ENCODE measurements around the gene TOMM7.

The TOMM7 gene

DNA sequence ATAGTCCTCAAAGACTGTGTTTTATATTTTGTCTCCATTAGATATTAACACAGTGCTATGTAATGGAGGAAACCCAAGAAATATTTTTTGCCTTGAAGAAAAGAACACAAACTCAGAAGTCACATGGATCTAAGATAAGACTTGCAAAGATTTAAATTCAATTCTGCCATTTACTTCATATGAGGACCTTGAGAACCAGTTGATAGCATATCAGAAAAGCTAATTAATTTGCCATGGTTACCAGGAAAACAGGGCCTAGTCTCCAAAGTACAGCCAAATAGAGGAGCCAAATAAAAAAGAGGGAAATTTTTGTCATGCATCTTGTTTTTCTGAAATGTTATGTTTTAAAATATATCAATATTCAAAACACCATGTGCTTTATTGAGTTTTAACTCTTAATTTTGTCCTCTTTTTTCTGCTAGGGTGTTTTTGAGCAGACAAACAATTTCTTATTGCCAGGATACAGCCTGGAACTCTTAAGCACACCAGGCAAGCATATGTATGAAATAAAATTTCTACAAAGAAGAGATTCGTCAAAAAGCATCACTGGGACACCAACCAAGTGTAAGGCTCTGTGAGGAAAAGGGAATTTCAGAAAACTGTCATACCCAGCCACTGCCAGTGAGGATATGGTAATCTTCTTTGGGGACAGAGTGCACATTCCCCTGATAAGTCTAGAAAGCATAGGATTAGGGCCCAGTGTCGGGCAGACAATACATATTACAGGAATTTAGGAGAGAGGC lies 10.6 kb upstream of the TOMM7 start:
- Histone ChIP-seq H3K4me3 (ENCODE audit: low read length) (no peak overlapping the region), H3K27ac (ENCODE audit: low read depth, low read length) (no peak overlapping the region), H3K9ac (ENCODE audit: low read length) (no peak overlapping the region), H3K4me1 (ENCODE audit: control insufficient read depth, insufficient read depth, low read length) (peaks cover 2% of the 10 kb centered on the region), H3K36me3 (ENCODE audit: control insufficient read depth, insufficient read depth, low read length) (no peaks in the 10 kb centered on the region), H3K27me3 (ENCODE audit: control insufficient read depth, insufficient read depth, low read length) (no peaks in the 10 kb centered on the region)

DNA sequence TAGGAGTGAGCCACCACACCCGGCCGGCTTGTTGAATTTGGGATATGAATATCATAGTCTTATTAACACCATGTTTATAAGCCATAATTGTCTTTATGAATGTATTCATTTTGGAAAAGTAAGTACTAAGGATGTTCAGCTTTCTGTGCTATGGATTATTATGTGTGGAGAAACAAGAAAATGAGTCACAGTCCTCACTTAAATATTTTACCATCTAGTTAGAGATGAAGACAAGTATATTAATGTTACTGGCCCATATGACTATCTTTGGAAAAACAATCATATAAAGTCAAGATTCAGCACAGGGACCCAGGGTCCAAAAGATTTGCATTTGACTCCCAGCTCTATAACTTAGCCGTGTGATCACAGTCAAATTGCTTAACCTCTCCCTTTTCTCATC lies 9.8 kb upstream of the TOMM7 start:
- Histone ChIP-seq H3K36me3 (ENCODE audit: control insufficient read depth, insufficient read depth, low read length) (no peaks in the 10 kb centered on the region), H3K9ac (ENCODE audit: low read length) (no peak overlapping the region), H3K27ac (ENCODE audit: low read depth, low read length) (no peak overlapping the region), H3K27me3 (ENCODE audit: control insufficient read depth, insufficient read depth, low read length) (no peaks in the 10 kb centered on the region), H3K4me1 (ENCODE audit: control insufficient read depth, insufficient read depth, low read length) (peaks cover 2% of the 10 kb centered on the region), H3K4me3 (ENCODE audit: low read length) (no peak overlapping the region)

DNA sequence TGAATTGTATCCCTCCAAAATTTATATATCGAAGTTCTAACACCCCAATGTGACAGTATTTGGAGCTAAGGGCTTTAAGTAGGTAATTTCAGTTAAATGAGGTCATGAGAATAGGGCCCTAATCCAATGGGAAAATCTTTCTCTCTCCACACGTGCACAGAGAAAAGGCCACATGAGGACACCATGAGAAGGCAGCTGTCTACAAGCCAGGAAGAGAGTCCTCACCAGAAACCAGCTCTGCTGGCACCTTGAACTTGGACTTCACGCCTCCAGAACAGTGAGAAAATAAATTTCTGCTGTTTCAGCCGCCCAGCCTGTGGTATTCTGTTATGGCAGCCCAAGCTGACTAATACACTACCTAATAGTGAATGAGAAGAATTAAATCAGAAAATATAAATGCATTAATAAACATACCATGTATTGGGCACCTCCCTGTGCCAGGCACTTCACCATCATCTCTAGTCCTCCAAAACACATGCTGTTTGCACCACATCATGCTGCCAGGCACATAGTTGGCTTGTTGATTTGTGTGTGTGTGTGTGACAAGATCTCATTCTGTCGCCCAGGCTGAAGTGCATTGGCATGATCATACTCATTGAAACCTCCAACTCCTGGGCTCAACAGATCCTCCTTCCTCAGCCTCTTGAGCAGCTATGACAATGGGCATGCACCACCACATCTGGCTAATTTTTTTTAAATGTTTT lies 9.1 kb upstream of the TOMM7 start:
- Histone ChIP-seq H3K4me3 (ENCODE audit: low read length) (no peak overlapping the region), H3K9ac (ENCODE audit: low read length) (no peak overlapping the region), H3K27me3 (ENCODE audit: control insufficient read depth, insufficient read depth, low read length) (no peaks in the 10 kb centered on the region), H3K27ac (ENCODE audit: low read depth, low read length) (no peak overlapping the region), H3K4me1 (ENCODE audit: control insufficient read depth, insufficient read depth, low read length) (peaks cover 2% of the 10 kb centered on the region), H3K36me3 (ENCODE audit: control insufficient read depth, insufficient read depth, low read length) (no peaks in the 10 kb centered on the region)

DNA sequence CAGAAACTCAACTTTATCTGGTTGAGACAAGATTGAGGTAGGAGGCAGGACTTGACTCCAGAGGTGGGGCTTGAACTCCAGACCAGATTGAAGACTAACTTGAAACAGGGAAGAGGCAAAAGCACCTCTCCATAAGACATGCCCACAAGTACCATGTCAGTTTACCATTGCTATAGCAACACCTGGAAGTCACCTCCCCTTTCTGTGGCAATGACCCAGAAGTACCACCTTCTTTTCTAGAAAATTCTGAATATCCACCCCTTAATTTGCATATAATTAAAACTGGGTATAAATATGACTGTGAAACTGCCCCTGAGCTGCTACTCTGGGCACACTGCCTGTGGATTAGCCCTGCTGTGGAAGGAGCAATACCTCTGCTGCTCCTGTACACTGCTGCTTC lies 4.9 kb upstream of the TOMM7 start:
- Histone ChIP-seq H3K9ac (ENCODE audit: low read length) (no peak overlapping the region), H3K36me3 (ENCODE audit: control insufficient read depth, insufficient read depth, low read length) (no peaks in the 10 kb centered on the region), H3K4me3 (ENCODE audit: low read length) (no peak overlapping the region), H3K27me3 (ENCODE audit: control insufficient read depth, insufficient read depth, low read length) (no peaks in the 10 kb centered on the region), H3K4me1 (ENCODE audit: control insufficient read depth, insufficient read depth, low read length) (peaks cover 2% of the 10 kb centered on the region), H3K27ac (ENCODE audit: low read depth, low read length) (no peak overlapping the region)

DNA sequence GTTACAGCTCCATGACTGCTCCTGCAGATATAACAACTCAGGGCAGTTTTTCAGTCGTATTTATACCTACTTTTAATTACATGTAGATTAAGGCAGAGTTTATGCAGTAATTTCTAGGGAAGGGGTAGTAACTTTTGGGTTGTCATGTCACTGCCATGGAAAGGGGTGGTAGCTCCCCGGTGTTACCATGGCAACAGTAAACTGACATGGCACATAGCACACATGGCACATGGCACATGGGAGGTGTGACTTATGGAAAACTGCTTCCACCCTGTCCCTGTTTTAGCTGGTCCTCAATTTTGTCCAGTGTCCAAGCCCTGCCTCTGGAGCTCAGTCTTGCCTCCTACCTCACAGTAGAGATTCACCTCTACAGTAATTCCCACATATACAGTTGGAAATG lies 3.9 kb upstream of the TOMM7 start:
- no peaks in the 10 kb centered on the region for H3K27me3 ChIP-seq (ENCODE audit: control insufficient read depth, insufficient read depth, low read length)
- no peak overlapping the region for H3K27ac ChIP-seq (ENCODE audit: low read depth, low read length)

DNA sequence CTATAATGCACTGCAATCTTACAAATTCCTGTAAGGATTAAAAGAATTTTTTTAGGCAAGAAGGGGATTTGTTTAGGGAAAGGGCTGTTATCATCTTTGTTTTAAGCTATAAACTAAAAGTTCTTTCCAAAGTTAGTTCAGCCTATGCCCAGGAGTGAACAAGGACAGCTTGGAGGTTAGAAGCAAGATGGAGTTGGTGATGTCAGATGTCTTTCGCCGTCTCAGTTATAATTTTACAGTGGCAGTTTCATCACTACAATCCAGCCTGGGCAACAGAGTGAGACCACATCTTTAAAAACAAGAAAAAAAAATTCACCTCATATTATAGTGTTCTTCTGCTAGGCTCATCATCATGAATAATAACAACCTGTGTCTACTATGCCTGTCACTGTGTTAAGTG lies 2.1 kb upstream of the TOMM7 start:
- no peaks in the 10 kb centered on the region for H3K27me3 ChIP-seq (ENCODE audit: control insufficient read depth, insufficient read depth, low read length)
- H3K36me3 ChIP-seq (ENCODE audit: control insufficient read depth, insufficient read depth, low read length), result no peaks in the 10 kb centered on the region
- H3K9ac ChIP-seq (ENCODE audit: low read length), result no peak overlapping the region
- H3K4me3 ChIP-seq (ENCODE audit: low read length), result no peak overlapping the region
- no peak overlapping the region for H3K27ac ChIP-seq (ENCODE audit: low read depth, low read length)
- H3K4me1 ChIP-seq (ENCODE audit: control insufficient read depth, insufficient read depth, low read length), result peaks cover 4% of the 10 kb centered on the region

More for the DNA sequence above, 3.9 kb upstream of the TOMM7 start:
- H3K4me1 ChIP-seq (ENCODE audit: control insufficient read depth, insufficient read depth, low read length), result peaks cover 2% of the 10 kb centered on the region
- no peak overlapping the region for H3K4me3 ChIP-seq (ENCODE audit: low read length)
- no peak overlapping the region for H3K9ac ChIP-seq (ENCODE audit: low read length)
- H3K36me3 ChIP-seq (ENCODE audit: control insufficient read depth, insufficient read depth, low read length), result no peaks in the 10 kb centered on the region

DNA sequence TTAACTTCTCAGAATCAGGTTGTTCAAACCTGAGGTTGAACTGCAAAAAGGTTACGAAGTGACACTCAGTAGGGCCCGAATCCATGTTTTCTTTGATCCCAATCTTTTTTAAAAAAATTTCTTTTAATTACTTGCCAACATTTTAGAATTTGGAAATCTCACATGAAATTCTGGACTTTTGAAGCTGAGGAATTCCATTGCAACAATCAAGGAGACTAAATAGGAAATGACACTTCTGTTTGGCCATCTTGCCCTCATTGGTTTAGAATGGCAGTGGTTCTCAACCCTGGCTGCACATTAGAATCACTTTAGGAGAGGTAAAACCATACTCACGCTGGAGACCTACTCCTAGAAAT lies 471 bp upstream of the TOMM7 start:
- peak overlapping the region; percentile 97 for H3K4me3 ChIP-seq (ENCODE audit: low read length)

DNA sequence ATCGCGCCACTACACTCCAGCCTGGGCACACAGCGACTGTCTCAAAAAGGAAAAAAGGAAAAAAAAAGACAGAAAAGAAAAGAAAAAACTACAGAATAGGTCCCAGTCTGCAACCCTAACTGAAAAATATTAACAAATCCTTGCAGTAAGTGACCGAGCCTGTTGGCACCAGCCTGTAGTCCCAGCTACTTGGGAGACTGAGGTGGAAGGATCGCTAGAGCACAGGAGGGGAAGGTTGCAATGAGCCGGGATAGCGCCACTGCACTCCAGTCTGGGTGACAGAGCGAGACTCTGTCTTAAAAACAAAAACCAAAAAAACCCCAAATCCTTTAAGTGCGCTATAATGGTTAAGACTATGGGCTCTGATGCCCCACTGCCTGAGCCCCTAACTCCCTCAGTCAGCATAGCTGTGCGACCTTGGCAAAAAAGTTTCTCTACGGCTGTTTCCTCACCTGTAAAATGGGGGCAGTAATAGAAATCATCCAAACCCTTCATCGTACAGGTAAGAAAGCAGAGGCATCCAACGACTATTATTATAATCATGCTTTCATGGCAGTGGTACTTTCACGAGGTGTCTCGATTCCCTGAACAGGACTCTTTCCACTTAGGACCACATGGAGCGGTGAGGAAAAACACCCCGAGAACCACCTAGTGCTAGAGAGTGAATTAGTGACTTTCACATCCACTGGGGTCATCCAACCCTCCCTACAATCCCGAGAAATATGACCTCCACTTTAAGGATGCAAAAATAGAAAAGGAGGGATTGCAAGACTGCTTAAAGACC lies 755 bp downstream of the TOMM7 start:
- Histone ChIP-seq H3K27ac (ENCODE audit: low read depth, low read length) (peak overlapping the region; percentile 83), H3K9ac (ENCODE audit: low read length) (peak overlapping the region; percentile 97), H3K36me3 (ENCODE audit: control insufficient read depth, insufficient read depth, low read length) (no peaks in the 10 kb centered on the region), H3K4me3 (ENCODE audit: low read length) (peak overlapping the region; percentile 97), H3K27me3 (ENCODE audit: control insufficient read depth, insufficient read depth, low read length) (no peaks in the 10 kb centered on the region), H3K4me1 (ENCODE audit: control insufficient read depth, insufficient read depth, low read length) (peaks cover 4% of the 10 kb centered on the region)

More for the DNA sequence above, 471 bp upstream of the TOMM7 start:
- H3K27me3 ChIP-seq (ENCODE audit: control insufficient read depth, insufficient read depth, low read length), result no peaks in the 10 kb centered on the region
- no peak overlapping the region for H3K9ac ChIP-seq (ENCODE audit: low read length)
- H3K4me1 ChIP-seq (ENCODE audit: control insufficient read depth, insufficient read depth, low read length), result peaks cover 4% of the 10 kb centered on the region
- H3K36me3 ChIP-seq (ENCODE audit: control insufficient read depth, insufficient read depth, low read length), result no peaks in the 10 kb centered on the region
- H3K27ac ChIP-seq (ENCODE audit: low read depth, low read length), result peak overlapping the region; percentile 62

DNA sequence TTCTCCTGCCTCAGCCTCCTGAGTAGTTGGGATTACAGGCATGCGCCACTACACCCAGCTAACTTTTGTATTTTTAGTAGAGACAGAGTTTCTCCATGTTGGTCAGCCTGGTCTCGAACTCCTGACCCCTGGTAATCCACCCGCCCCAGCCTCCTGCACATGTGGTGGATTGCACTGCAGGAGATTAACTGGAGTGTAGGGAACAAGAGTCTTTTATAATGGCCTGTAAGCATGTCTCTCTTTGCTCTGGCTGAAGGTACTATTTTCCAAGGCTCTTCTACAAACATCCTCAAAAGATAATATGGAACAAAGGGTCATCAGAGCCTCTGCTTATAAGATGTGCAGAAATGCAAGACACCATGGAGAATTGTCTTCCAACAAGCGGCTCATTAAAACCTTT lies 3.2 kb downstream of the TOMM7 start:
- H3K27me3 ChIP-seq (ENCODE audit: control insufficient read depth, insufficient read depth, low read length), result no peaks in the 10 kb centered on the region
- no peak overlapping the region for H3K4me3 ChIP-seq (ENCODE audit: low read length)
- H3K4me1 ChIP-seq (ENCODE audit: control insufficient read depth, insufficient read depth, low read length), result peaks cover 4% of the 10 kb centered on the region

DNA sequence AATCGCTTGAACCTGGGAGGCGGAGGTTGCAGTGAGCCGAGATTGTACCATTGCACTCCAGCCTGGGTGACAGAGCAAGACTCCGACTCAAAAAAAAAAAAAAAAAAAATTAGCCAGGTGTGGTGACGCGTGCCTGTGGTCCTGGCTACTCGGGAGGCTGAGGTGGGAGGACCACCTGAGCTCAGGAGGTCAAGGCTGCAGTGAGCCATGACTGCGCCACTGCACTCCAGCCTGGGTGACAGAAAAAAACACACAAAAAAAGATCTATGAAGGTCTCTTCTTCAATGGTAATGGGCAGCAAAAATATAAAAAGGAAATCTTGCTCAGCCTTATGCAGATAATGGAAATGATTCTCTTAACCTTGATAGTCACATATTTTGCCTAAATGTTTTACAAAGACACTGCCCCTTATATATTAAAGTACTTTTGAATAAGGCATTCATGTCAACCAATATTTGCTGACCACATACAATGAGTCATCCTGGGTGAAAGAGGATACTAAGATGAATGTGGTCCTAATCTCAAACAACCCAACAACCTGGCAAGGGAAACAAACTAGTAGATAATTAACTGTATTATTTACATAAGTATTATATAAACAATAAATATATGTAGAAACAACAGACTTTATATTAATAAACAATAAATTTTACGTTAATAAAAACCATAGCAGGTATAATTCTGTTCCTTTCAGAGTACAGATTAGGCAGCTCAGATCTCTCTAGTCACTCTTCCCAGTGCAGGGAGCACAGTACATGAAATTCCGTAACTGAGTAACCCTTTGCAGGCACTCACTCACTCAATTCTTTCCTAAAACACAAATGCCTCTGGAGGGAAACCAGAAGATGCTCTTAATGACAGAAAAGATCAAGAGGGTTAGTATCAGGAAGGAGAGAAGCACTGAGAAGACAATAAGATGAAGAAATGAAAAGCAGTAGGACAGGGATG lies 8.1 kb downstream of the TOMM7 start:
- Histone ChIP-seq H3K4me3 (ENCODE audit: low read length) (no peak overlapping the region), H3K4me1 (ENCODE audit: control insufficient read depth, insufficient read depth, low read length) (no peaks in the 10 kb centered on the region), H3K27ac (ENCODE audit: low read depth, low read length) (no peak overlapping the region), H3K27me3 (ENCODE audit: control insufficient read depth, insufficient read depth, low read length) (no peaks in the 10 kb centered on the region), H3K36me3 (ENCODE audit: control insufficient read depth, insufficient read depth, low read length) (no peaks in the 10 kb centered on the region), H3K9ac (ENCODE audit: low read length) (no peak overlapping the region)

More for the DNA sequence above, 3.2 kb downstream of the TOMM7 start:
- Histone ChIP-seq H3K36me3 (ENCODE audit: control insufficient read depth, insufficient read depth, low read length) (no peaks in the 10 kb centered on the region), H3K9ac (ENCODE audit: low read length) (no peak overlapping the region), H3K27ac (ENCODE audit: low read depth, low read length) (no peak overlapping the region)

DNA sequence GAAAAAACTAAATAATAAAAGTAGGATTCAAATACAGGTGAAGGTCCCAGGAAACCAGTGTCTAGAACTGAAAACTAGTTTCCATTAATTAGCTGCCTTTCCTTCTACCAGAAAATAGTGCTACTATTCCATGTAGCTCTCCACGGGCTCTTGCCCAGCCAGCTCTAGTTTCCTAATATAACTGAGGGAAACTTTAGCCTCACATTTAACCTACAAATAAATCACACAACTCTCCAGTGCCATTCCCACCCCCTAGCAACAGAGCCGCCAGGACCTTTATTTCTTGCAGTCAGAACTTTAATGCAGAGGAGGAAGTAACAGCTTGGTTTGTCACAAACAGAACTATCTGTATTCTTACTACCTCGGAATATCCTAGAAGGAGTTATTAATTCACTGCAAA lies 10.3 kb downstream of the TOMM7 start:
- no peaks in the 10 kb centered on the region for H3K27me3 ChIP-seq (ENCODE audit: control insufficient read depth, insufficient read depth, low read length)
- no peak overlapping the region for H3K9ac ChIP-seq (ENCODE audit: low read length)
- H3K36me3 ChIP-seq (ENCODE audit: control insufficient read depth, insufficient read depth, low read length), result no peaks in the 10 kb centered on the region
- no peaks in the 10 kb centered on the region for H3K4me1 ChIP-seq (ENCODE audit: control insufficient read depth, insufficient read depth, low read length)
- H3K4me3 ChIP-seq (ENCODE audit: low read length), result no peak overlapping the region
- no peak overlapping the region for H3K27ac ChIP-seq (ENCODE audit: low read depth, low read length)

Data from rectal smooth muscle tissue (tissue), 1 donor.